ENCODE results near the gene ZNF484. TPM values are rescaled to one million over a fixed set of nuclear protein-coding genes. Genes with fewer than 3 reads are reported as not detected.
"Not testable (repeated sequence)": the region's sequence is repeated elsewhere in the genome, so short reads cannot be mapped to it uniquely, and the experiment has no call there.

Gene ZNF484
- total and polyA plus RNA-seq, 7 experiments from 2014 or later, result 7.1 to 25.4 (median 13.7) TPM

GRCh38 chr9:92825065-92825464 is 52.8 kb downstream of the ZNF484 start:
- H3K9me3 Mint-ChIP-seq; H3K27ac Mint-ChIP-seq; H3K4me3 ChIP-seq (ENCODE audit: low read length); ATAC-seq; H3K36me3 ChIP-seq (ENCODE audit: control insufficient read depth in 2 of 3, insufficient read depth in 3 of 3, low read length in 3 of 3); intact Hi-C loops (cut with micrococcal nuclease); DNase-seq; H3K27ac ChIP-seq (ENCODE audit: low read depth, low read length); H3K9me3 ChIP-seq (ENCODE audit: control insufficient read depth in 2 of 3, low read length in 3 of 3); H3K4me3 Mint-ChIP-seq; H3K4me1 ChIP-seq (ENCODE audit: control insufficient read depth in 2 of 2, insufficient read depth in 2 of 2, low read length in 2 of 2); POLR2A ChIA-PET; H3K4me1 Mint-ChIP-seq; H3K27me3 ChIP-seq (ENCODE audit: control insufficient read depth in 2 of 2, insufficient read depth in 2 of 2, low read length in 2 of 2); H3K36me3 Mint-ChIP-seq: not testable (repeated sequence)
- H3K27me3 Mint-ChIP-seq, result peaks cover 0 to 26% (median 8%) of the 10 kb centered on the region in 5 donors
- CTCF ChIA-PET, result interaction anchor here (1.0 kb wide), 1 partner anchor 34 kb away, joined by 3 read pairs; no protein-coding TSS in a partner anchor

- Histone ChIP-seq H3K4me3 (ENCODE audit: low read length) (no peak overlapping the region), H3K9me3 (ENCODE audit: control insufficient read depth in 2 of 3, low read length in 3 of 3) (no peaks in the 10 kb centered on the region), H3K4me1 (ENCODE audit: control insufficient read depth in 2 of 2, insufficient read depth in 2 of 2, low read length in 2 of 2) (no peaks in the 10 kb centered on the region), H3K27me3 (ENCODE audit: control insufficient read depth in 2 of 2, insufficient read depth in 2 of 2, low read length in 2 of 2) (peaks cover 0 to 4% of the 10 kb centered on the region in 2 donors), H3K27ac (ENCODE audit: low read depth, low read length) (no peak overlapping the region), H3K36me3 (ENCODE audit: control insufficient read depth in 2 of 3, insufficient read depth in 3 of 3, low read length in 3 of 3) (no peaks in the 10 kb centered on the region)
- no peak for DNase-seq
- H3K4me3 Mint-ChIP-seq, result no peak overlapping the region
- ChIA-PET CTCF (interaction anchor here (0.6 kb wide), 1 partner anchor 281 kb away, joined by 5 read pairs; no protein-coding TSS in a partner anchor), POLR2A (no interaction called here)
- no peak for ATAC-seq
- intact Hi-C loops (cut with micrococcal nuclease), result no loop called here
- no peaks in the 10 kb centered on the region for H3K36me3 Mint-ChIP-seq
- H3K9me3 Mint-ChIP-seq, result no peaks in the 10 kb centered on the region
- H3K27me3 Mint-ChIP-seq, result peaks cover 18 to 37% (median 22%) of the 10 kb centered on the region in 5 donors
- H3K4me1 Mint-ChIP-seq, result no peaks in the 10 kb centered on the region
- H3K27ac Mint-ChIP-seq, result no peak overlapping the region
These were observed 56.9 kb downstream of the ZNF484 start for GRCh38 chr9:92820964-92821363.

DNA sequence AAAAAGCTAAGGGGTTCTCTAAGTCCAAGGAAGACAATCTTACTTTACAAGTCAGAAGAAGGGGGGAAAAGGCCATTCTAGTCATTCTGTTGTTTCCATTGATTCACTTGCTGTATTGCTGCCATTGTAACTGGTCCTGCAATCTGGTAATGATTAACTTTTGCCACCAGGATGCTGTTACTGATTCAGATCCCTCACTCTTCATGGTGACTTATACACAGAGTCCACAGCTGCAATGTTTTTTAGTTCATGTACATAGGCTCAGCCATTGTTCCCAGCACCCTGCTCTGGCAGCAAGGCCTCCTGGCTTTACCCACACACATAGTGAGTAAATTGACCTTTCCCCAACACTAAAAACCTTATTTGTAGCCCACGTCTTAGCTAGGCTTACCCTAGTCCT is 57.9 kb downstream of the ZNF484 start:
- ChIA-PET POLR2A (interaction anchor here (0.6 kb wide), 1 partner anchor 21 kb away, joined by 3 read pairs; no protein-coding TSS in a partner anchor), CTCF (interaction anchor here (0.7 kb wide), 1 partner anchor 275 kb away, joined by 4 read pairs; no protein-coding TSS in a partner anchor)
- ATAC-seq; H3K4me3 ChIP-seq (ENCODE audit: low read length); H3K9me3 Mint-ChIP-seq; H3K36me3 ChIP-seq (ENCODE audit: control insufficient read depth in 2 of 3, insufficient read depth in 3 of 3, low read length in 3 of 3); H3K4me1 ChIP-seq (ENCODE audit: control insufficient read depth in 2 of 2, insufficient read depth in 2 of 2, low read length in 2 of 2); H3K27ac Mint-ChIP-seq; H3K4me1 Mint-ChIP-seq; H3K4me3 Mint-ChIP-seq; H3K36me3 Mint-ChIP-seq; DNase-seq; H3K9me3 ChIP-seq (ENCODE audit: control insufficient read depth in 2 of 3, low read length in 3 of 3); H3K27ac ChIP-seq (ENCODE audit: low read depth, low read length); intact Hi-C loops (cut with micrococcal nuclease); H3K27me3 ChIP-seq (ENCODE audit: control insufficient read depth in 2 of 2, insufficient read depth in 2 of 2, low read length in 2 of 2): not testable (repeated sequence)
- H3K27me3 Mint-ChIP-seq, result peaks cover 19 to 38% (median 27%) of the 10 kb centered on the region in 5 donors

GRCh38 chr9:92809629-92810326 is 68.1 kb downstream of the ZNF484 start:
- not testable (repeated sequence) for H3K36me3 ChIP-seq (ENCODE audit: control insufficient read depth in 2 of 3, insufficient read depth in 3 of 3, low read length in 3 of 3); H3K36me3 Mint-ChIP-seq; H3K9me3 Mint-ChIP-seq; H3K4me1 ChIP-seq (ENCODE audit: control insufficient read depth in 2 of 2, insufficient read depth in 2 of 2, low read length in 2 of 2); ATAC-seq; H3K27ac ChIP-seq (ENCODE audit: low read depth, low read length); DNase-seq; H3K4me3 ChIP-seq (ENCODE audit: low read length); H3K9me3 ChIP-seq (ENCODE audit: control insufficient read depth in 2 of 3, low read length in 3 of 3)
- peaks cover 7 to 28% (median 10%) of the 10 kb centered on the region in 7 donors for H3K4me1 Mint-ChIP-seq
- intact Hi-C loops (cut with micrococcal nuclease), result loop anchor here (2.0 to 5.0 kb wide), 3 partner anchors 45 to 92 kb away; partner anchors contain the start of genes BICD2 (in 1 of the 2) and ZNF484 (in 1 of the 2)
- H3K27ac Mint-ChIP-seq, result peak overlapping the region in 1 of 9 donors; percentile 36
- H3K4me3 Mint-ChIP-seq, result peak overlapping the region; percentile 71 to 89 (median 86)
- ChIA-PET POLR2A (interaction anchor here (0.6 to 1.5 kb wide), 2 partner anchors 18 to 250 kb away, joined by 3 to 4 read pairs; no protein-coding TSS in a partner anchor), CTCF (interaction anchor here (0.9 to 1.1 kb wide), 2 partner anchors 72 to 139 kb away, joined by 3 read pairs; no protein-coding TSS in a partner anchor)
- H3K27me3 Mint-ChIP-seq, result peaks cover 60 to 73% (median 68%) of the 10 kb centered on the region in 5 donors
- H3K27me3 ChIP-seq (ENCODE audit: control insufficient read depth in 2 of 2, insufficient read depth in 2 of 2, low read length in 2 of 2), result peaks cover 23 to 36% of the 10 kb centered on the region in 2 donors

GRCh38 chr9:92808726-92809451 is 68.9 kb downstream of the ZNF484 start:
- Histone ChIP-seq H3K4me3 (ENCODE audit: low read length) (peak overlapping the region; percentile 57), H3K9me3 (ENCODE audit: control insufficient read depth in 2 of 3, low read length in 3 of 3) (no peaks in the 10 kb centered on the region), H3K27ac (ENCODE audit: low read depth, low read length) (no peak overlapping the region), H3K36me3 (ENCODE audit: control insufficient read depth in 2 of 3, insufficient read depth in 3 of 3, low read length in 3 of 3) (no peaks in the 10 kb centered on the region), H3K27me3 (ENCODE audit: control insufficient read depth in 2 of 2, insufficient read depth in 2 of 2, low read length in 2 of 2) (peaks cover 23 to 36% of the 10 kb centered on the region in 2 donors), H3K4me1 (ENCODE audit: control insufficient read depth in 2 of 2, insufficient read depth in 2 of 2, low read length in 2 of 2) (peaks cover 6% of the 10 kb centered on the region in 2 donors)
- peaks cover 7 to 28% (median 10%) of the 10 kb centered on the region in 7 donors for H3K4me1 Mint-ChIP-seq
- peak overlapping the region; percentile 71 to 89 (median 86) for H3K4me3 Mint-ChIP-seq
- ChIA-PET POLR2A (interaction anchor here (0.9 to 1.5 kb wide), 3 partner anchors 21 to 250 kb away, joined by 3 read pairs; no protein-coding TSS in a partner anchor), CTCF (interaction anchor here (0.9 to 1.1 kb wide), 2 partner anchors 73 to 139 kb away, joined by 3 read pairs; no protein-coding TSS in a partner anchor)
- H3K9me3 Mint-ChIP-seq, result no peaks in the 10 kb centered on the region
- peaks cover 0 to 2% (median 0%) of the 10 kb centered on the region in 5 donors for H3K36me3 Mint-ChIP-seq
- intact Hi-C loops (cut with micrococcal nuclease), result loop anchor here (1.0 to 5.0 kb wide), 4 partner anchors 44 to 92 kb away; partner anchors contain the start of genes BICD2 (in 1 of the 2) and ZNF484 (in 1 of the 2)
- peak; percentile 66 for ATAC-seq
- peak overlapping the region in 2 of 9 donors; percentile 36 to 58 for H3K27ac Mint-ChIP-seq
- peak; percentile 16 to 72 (median 44) for DNase-seq
- H3K27me3 Mint-ChIP-seq, result peaks cover 54 to 64% (median 60%) of the 10 kb centered on the region in 5 donors
